ENCODE data around the gene FAM76B. TPM values are rescaled to one million over a fixed set of nuclear protein-coding genes. Genes with fewer than 3 reads are reported as not detected.
A peak's percentile ranks its signal among the peaks of the same experiment; 100 is the strongest.

FAM76B gene
- polyA plus RNA-seq, 4 donors = 44.6 to 65.0 (median 58.1) TPM

- DNase-seq (ENCODE audit: low read depth in 4 of 4, low spot score in 3 of 4) = no peak
These were observed 3.1 kb upstream of the FAM76B start for GRCh38 chr11:95792700-95793099.

DNA sequence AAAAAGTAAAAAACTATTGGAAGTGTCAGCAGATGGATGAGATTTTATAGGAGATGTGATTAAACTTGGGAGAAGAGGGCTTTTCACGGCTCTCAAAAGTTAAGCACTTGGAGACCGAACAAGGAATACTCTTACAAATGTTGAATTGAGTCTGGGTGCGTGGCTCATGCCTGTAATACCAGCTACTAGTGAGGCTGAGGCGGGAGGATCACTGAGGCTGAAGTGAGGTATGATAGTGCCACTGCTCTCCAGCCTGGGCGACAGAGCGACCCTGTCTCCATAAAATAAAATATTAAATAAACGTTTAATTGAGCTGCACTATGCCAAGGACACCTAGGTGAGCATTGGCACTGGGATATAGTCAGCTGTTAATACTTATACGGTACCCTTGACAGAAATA is 2.6 kb upstream of the FAM76B start:
- DNase-seq (ENCODE audit: low read depth in 4 of 4, low spot score in 3 of 4) = no peak

- no peak for DNase-seq (ENCODE audit: low read depth in 4 of 4, low spot score in 3 of 4)
These were observed 2.1 kb upstream of the FAM76B start for GRCh38 chr11:95791709-95792033.

DNA sequence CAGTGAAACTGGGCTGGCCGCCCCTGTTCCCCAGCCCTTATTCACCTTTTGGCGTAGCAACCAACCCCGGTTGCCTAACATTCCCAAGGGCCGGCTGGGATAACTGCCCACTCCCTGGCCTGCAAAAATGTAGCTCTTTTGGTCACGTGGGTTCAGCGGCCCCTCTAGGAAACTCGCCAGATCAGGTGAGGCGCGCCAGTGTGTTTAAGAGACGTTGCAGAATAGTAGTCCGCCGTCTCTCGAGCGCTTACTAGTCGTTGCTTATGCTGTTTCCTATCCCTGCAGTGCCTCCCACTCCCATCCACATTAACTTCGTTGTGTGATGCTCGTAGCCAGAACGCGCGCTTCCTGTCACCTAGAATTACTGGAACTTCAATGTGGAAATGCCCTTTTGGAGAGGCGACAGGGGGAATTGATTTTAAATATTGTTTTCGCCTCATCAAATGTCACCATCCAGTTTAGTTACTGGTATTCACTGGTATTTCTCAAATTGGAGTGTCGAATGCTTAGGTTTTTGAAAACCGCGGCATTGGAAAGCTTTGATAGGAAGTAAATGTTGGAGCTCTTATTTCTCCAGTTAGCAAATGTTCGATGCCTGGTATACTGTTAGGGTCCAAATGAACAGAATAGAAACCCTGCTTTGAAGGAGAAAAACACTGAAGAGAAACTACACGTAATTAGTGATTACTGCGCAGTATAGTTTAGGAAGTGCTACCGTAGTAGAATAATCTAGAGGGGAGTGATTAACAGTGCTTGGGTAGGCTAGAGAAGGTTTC is 1.5 kb upstream of the FAM76B start:
- peak; percentile 49 to 60 (median 53) for DNase-seq (ENCODE audit: low read depth in 4 of 4, low spot score in 3 of 4)

- DNase-seq (ENCODE audit: low read depth in 4 of 4, low spot score in 3 of 4) = peak; percentile 97 to 98 (median 98)
These were observed 746 bp upstream of the FAM76B start, which contains the start of gene CEP57 for GRCh38 chr11:95790123-95790932. Gene CEP57 (plus strand): TSS chr11:95790498. CDS start chr11:95790699, 201 bp downstream.

DNA sequence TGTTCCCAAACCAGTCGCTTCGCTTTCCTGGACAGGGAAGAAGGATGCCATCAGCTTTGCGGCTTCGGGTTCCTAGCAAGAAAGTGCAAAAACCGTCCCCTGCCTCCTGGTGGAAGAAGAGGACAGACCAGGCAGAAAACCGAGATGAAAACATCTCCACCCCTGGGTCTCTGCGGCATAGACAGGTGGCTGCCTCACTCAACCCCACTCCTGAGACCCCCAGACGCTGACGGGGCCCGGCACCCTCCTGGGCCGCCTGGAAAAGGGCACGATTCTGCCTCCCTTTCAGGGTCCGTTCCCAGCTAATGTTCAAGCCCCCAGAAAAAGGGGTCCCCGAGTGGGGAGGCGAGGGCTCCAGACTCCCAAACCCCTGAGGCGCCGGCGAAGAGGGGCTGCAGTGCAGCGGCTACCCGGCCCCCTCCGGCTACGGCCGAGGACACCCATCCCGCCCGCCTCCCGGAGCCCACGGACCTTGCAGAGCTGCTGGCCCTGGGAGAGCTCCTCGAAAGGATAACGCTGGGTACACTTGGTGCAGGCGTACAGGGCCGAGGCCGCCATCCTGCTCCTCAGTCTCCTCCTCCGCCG is 569 bp downstream of the FAM76B start:
- peak; percentile 21 to 35 (median 30) for DNase-seq (ENCODE audit: low read depth in 4 of 4, low spot score in 3 of 4)

- DNase-seq (ENCODE audit: low read depth in 4 of 4, low spot score in 3 of 4) = no peak
These were observed 9.0 kb downstream of the FAM76B start for GRCh38 chr11:95780544-95780943.

- no peak for DNase-seq (ENCODE audit: low read depth in 4 of 4, low spot score in 3 of 4)
These were observed 10.9 kb downstream of the FAM76B start for GRCh38 chr11:95778699-95779098.

GRCh38 chr11:95776859-95777258 is 12.7 kb downstream of the FAM76B start:
- DNase-seq (ENCODE audit: low read depth in 4 of 4, low spot score in 3 of 4) = no peak

DNA sequence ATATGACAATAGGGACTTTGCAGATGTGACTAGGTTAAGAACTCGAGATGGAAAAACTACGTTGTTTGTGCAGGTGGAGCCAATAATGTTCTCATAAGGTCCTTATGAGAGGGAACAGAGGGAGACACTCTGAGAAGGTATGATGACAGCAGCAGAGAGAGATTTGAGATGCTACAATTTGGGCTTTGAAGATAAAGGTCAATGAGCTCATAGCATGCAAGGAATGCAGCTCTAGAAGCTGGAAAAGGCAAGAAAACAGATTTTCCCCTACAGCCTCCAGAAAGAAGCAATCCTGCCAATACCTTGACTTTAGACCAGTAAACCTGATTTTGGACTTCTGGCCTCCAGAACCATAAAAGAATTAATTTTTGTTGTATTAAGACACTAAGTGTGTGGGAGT is 21.1 kb downstream of the FAM76B start:
- no peak for DNase-seq (ENCODE audit: low read depth in 4 of 4, low spot score in 3 of 4)

- no peak for DNase-seq (ENCODE audit: low read depth in 4 of 4, low spot score in 3 of 4)
These were observed 22.1 kb downstream of the FAM76B start for GRCh38 chr11:95767498-95767897.

DNA sequence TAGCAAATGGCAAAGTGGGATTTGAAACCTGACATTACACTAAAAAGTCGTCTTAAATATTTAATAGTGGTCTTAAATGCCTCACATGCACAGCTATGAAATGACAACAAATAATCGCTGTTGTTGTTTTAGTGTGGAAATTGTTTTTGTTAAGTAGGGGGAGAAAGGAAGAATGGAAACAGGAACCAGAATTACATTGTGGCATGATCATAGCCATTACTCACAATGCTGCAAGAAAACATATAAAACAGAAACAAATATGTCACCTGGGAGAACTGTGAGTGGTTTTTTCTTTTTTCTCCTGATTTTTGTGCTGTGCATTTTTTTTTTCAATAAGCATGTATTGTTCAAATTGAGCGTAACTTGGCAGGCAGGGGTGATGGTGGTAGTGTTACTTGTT is 22.9 kb downstream of the FAM76B start:
- no peak for DNase-seq (ENCODE audit: low read depth in 4 of 4, low spot score in 3 of 4)

- DNase-seq (ENCODE audit: low read depth in 4 of 4, low spot score in 3 of 4) = peak; percentile 18 to 52 (median 44)
These were observed 25.2 kb downstream of the FAM76B start for GRCh38 chr11:95764267-95764898.

DNA sequence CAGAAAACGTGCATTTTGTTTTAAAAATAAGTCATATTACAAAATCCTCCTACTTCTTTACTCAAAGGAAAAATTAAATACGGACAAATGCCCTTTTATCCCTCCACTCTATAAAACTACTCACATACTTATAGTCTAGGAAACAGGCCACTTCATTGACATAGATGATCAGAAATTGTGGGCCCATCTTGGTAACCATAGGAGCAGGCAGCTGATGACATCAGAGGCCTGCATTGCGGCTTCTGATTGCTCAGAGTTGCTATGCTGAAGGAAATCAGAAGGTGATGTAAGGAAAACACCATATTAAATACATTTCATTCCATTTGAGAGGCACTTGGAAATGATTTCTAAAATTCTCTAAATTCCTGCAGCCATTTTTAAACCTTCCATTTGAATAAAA is 27.0 kb downstream of the FAM76B start:
- no peak for DNase-seq (ENCODE audit: low read depth in 4 of 4, low spot score in 3 of 4)

- DNase-seq (ENCODE audit: low read depth in 4 of 4, low spot score in 3 of 4) = no peak
These were observed 28.6 kb downstream of the FAM76B start for GRCh38 chr11:95760941-95761340.

DNA sequence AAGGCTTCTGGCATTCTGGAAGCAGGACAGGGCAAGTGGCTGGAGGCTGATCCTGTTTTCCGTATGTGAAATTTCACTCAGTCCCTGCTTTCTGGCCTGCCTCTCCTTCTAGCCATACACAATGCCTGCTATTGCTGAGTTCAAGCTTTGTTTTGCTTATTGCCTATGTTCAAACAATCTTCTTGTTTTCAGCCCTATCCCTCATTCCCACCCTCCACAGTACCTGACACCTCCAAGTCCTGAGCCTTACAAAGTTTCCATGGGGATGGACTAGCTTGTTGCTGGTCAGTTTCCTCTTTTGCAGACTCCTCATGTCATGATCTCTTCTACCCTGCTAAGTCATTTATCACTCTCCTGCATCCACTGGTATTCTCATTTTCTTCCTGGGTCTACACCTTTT is 38.1 kb downstream of the FAM76B start:
- no peak for DNase-seq (ENCODE audit: low read depth in 4 of 4, low spot score in 3 of 4)

DNA sequence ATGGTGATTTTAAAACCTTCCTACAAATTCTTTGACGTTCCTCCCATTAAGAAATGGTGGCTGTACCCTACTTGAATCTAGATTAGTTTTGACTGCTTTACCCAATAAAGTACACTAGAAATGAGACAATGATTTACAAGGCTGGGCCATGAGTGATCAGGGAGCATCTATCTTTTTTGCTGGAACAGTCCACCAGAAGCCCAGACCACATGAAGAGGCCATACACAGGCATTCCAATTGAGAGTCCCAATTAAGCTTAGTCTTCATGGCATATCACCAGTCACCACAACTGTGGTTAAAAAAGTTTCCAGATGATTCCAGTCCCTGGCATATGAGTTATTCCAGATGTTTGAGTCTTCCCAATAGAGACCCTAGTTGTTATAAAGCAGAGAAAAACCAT is 39.5 kb downstream of the FAM76B start:
- DNase-seq (ENCODE audit: low read depth in 4 of 4, low spot score in 3 of 4) = no peak

- no peak for DNase-seq (ENCODE audit: low read depth in 4 of 4, low spot score in 3 of 4)
These were observed 50.3 kb downstream of the FAM76B start for GRCh38 chr11:95739108-95739938.

- no peak for DNase-seq (ENCODE audit: low read depth in 4 of 4, low spot score in 3 of 4)
These were observed 52.8 kb downstream of the FAM76B start for GRCh38 chr11:95736809-95737208.

DNA sequence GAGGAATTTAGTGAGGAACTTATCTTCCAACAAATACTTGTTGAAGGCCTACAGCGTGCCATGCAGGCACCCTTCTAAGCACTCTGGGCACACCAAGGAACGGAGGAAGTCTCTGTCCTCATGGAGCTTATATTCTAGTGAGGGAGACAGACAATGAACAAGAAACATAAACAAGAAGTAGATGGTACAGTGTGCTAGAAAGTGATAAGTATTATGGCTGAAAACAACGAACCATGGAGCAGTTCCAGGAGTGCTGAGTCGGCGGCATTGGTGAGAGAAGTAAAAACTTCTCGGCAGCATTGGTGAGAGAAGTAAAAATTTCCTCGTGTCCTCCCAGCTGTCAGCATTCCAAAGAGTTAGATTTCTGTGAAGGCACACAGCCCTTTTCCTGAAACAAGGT is 53.2 kb downstream of the FAM76B start:
- DNase-seq (ENCODE audit: low read depth in 4 of 4, low spot score in 3 of 4) = no peak
